Panc1 (cell line): ENCODE data around the gene NOTCH3. TPM values are rescaled to one million over a fixed set of nuclear protein-coding genes. Genes with fewer than 3 reads are reported as not detected.

Experiments used
- ATAC-seq: fragments of 200-7000 bp; cut with Tn5 transposase; 2 replicates; pipeline ENCODE4 v1.9.1; 2020; ENCODE audit warnings: mild to moderate bottlenecking, moderate library complexity
- BruUV-seq: library from RNA; stranded (reverse); fragments of 400-500 nt; replicated peaks from 2 replicates; lab custom pipeline; 2021; lab: Mats Ljungman, UMichigan
- CTCF ChIA-PET: fragments of 300-600 bp; sonication (Branson Sonifier 250); formaldehyde crosslinking; loops from one replicate; lab custom pipeline; 2022; ENCODE audit warnings: antibody characterized with exemption; lab: Charles Lee
- POLR2A ChIA-PET: fragments of 300-600 bp; sonication (Branson Sonifier 250); formaldehyde crosslinking; loops from one replicate; lab custom pipeline; 2022; ENCODE audit warnings: antibody characterized with exemption; lab: Charles Lee
- DNase-seq: peaks from one replicate; pipeline ENCODE4 v3.0.0-alpha.2; 2010; ENCODE audit warnings: low read depth, low spot score
- H3K27ac ChIP-seq: 2 replicates; pipeline ENCODE4 v1.5.1; 2011; ENCODE audit warnings: mild to moderate bottlenecking, low read length, inconsistent platforms
- H3K27me3 ChIP-seq: fragments of 200-500 bp; sonication (Bioruptor generic); 2 replicates; pipeline ENCODE4 v1.6.0; 2014; ENCODE audit warnings: low read length, inconsistent platforms; ENCODE audit not compliant: control insufficient read depth, insufficient read depth
- H3K36me3 ChIP-seq: fragments of 200-500 bp; sonication (Bioruptor generic); 2 replicates; pipeline ENCODE4 v1.5.1; 2014; ENCODE audit warnings: inconsistent platforms, mild to moderate bottlenecking, low read length, moderate library complexity; ENCODE audit not compliant: control insufficient read depth, insufficient read depth
- H3K4me1 ChIP-seq: 2 replicates; pipeline ENCODE4 v1.5.1; 2011; ENCODE audit warnings: inconsistent platforms, mild to moderate bottlenecking, low read length, moderate library complexity; ENCODE audit not compliant: control insufficient read depth, insufficient read depth
- H3K4me3 ChIP-seq, 2 experiments: 2 replicates each; pipeline ENCODE4 v1.5.1; 2011 to 2012; ENCODE audit warnings: low read depth in 2 of 2, low read length in 2 of 2, mild to moderate bottlenecking in 2 of 2, inconsistent platforms in 1 of 2, moderate library complexity in 1 of 2
- H3K9me3 ChIP-seq: fragments of 200-500 bp; sonication (Bioruptor generic); 2 replicates; pipeline ENCODE4 v1.5.1; 2014; ENCODE audit warnings: low read depth, mild to moderate bottlenecking, inconsistent platforms, low read length, moderate library complexity; ENCODE audit not compliant: control insufficient read depth, insufficient read depth
- CTCF ChIP-seq: fragments of 450-650 bp; IDR thresholded peaks from 2 replicates; pipeline ENCODE4 v1.5.1; 2017; ENCODE audit warnings: mild to moderate bottlenecking
- POLR2AphosphoS5 ChIP-seq: IDR thresholded peaks from 2 replicates; pipeline ENCODE4 v1.6.1; 2012; ENCODE audit warnings: mild to moderate bottlenecking, low read depth, low read length, moderate library complexity
- REST ChIP-seq, 2 experiments: IDR thresholded peaks; 2 replicates each; pipeline ENCODE4 v1.6.1; 2011 to 2012; ENCODE audit warnings: low read depth in 2 of 2, control low read depth in 1 of 2, low read length in 1 of 2, mild to moderate bottlenecking in 1 of 2, moderate library complexity in 1 of 2; ENCODE audit not compliant: insufficient read depth in 1 of 2
- SIN3A ChIP-seq: IDR thresholded peaks from 2 replicates; pipeline ENCODE4 v1.6.1; 2012; ENCODE audit warnings: low read depth, mild to moderate bottlenecking, low read length, moderate library complexity, borderline replicate concordance; ENCODE audit not compliant: insufficient read depth
- TCF7L2 ChIP-seq: IDR thresholded peaks from 2 replicates; pipeline ENCODE4 v1.6.1; 2011; ENCODE audit warnings: mild to moderate bottlenecking, low read depth, low read length, inconsistent platforms
- in situ Hi-C: cut with HindIII; loops from 2 replicates; pipeline ENCODE4 v1.10.0; 2016; ENCODE audit warnings: low sequenced_read_pairs, low pct_unique_long_range_greater_than_20kb
- intact Hi-C: fragments of 100-400 bp; cut with micrococcal nuclease; formaldehyde crosslinking; loops from one replicate; pipeline ENCODE4 v1.10.0; 2022; ENCODE audit not compliant: unreplicated experiment
- total RNA-seq: library from RNA; stranded (reverse); gene quantifications from one replicate; pipeline ENCODE4 v1.2.1, GENCODE V29; 2021; ENCODE audit not compliant: unreplicated experiment

The NOTCH3 gene
- total RNA-seq, 1 experiment from 2014 or later, result 5.3 TPM

GRCh38 chr19:15218501-15218900 lies 17.7 kb upstream of the NOTCH3 start:
- BruUV-seq, result no TSS peak
- CTCF ChIA-PET, result no interaction called here
- DNase-seq (no peak), ATAC-seq (no peak)
- intact Hi-C loops, result no loop called here
- Histone ChIP-seq H3K4me3 (no peak overlapping the region), H3K27me3 (no peaks in the 10 kb centered on the region), H3K9me3 (no peaks in the 10 kb centered on the region), H3K27ac (no peak overlapping the region), H3K36me3 (no peaks in the 10 kb centered on the region), H3K4me1 (peaks cover 6% of the 10 kb centered on the region)
- TF ChIP-seq TCF7L2, result no peak
- TF ChIP-seq POLR2AphosphoS5, result no peak
- in situ Hi-C loops, result no loop called here
- POLR2A ChIA-PET, result no interaction called here

GRCh38 chr19:15216363-15216762 lies 15.6 kb upstream of the NOTCH3 start:
- Histone ChIP-seq H3K9me3 (no peaks in the 10 kb centered on the region), H3K4me1 (no peaks in the 10 kb centered on the region), H3K36me3 (no peaks in the 10 kb centered on the region), H3K27me3 (no peaks in the 10 kb centered on the region), H3K27ac (no peak overlapping the region), H3K4me3 (no peak overlapping the region)
- ATAC-seq (no peak), DNase-seq (no peak)
- TF ChIP-seq POLR2AphosphoS5, result no peak
- no peak for TF ChIP-seq REST (IDR thresholded peaks at IDR 0.05; ENCODE audit: insufficient read depth in 1 of 2, low read depth in 2 of 2, low read length in 1 of 2)
- TF ChIP-seq TCF7L2, result no peak
- TF ChIP-seq SIN3A, result no peak
- no peak for TF ChIP-seq CTCF
- CTCF ChIA-PET, result interaction anchor here (0.7 kb wide), 1 partner anchor 61 kb away, joined by 3 read pairs; no protein-coding TSS in a partner anchor
- POLR2A ChIA-PET, result no interaction called here
- intact Hi-C loops (no loop called here), in situ Hi-C loops (no loop called here)
- no TSS peak for BruUV-seq

- Histone ChIP-seq H3K4me3 (no peak overlapping the region), H3K9me3 (no peaks in the 10 kb centered on the region), H3K27me3 (no peaks in the 10 kb centered on the region), H3K27ac (no peak overlapping the region), H3K36me3 (no peaks in the 10 kb centered on the region), H3K4me1 (no peaks in the 10 kb centered on the region)
- BruUV-seq, result no TSS peak
- TF ChIP-seq REST (IDR thresholded peaks at IDR 0.05; ENCODE audit: insufficient read depth in 1 of 2, low read depth in 2 of 2, low read length in 1 of 2), result no peak
- TF ChIP-seq CTCF, result no peak
- TF ChIP-seq POLR2AphosphoS5, result no peak
- no peak for TF ChIP-seq TCF7L2
- TF ChIP-seq SIN3A, result no peak
- in situ Hi-C loops (no loop called here), intact Hi-C loops (no loop called here)
- DNase-seq (no peak), ATAC-seq (no peak)
- ChIA-PET POLR2A (interaction anchor here (0.5 to 0.7 kb wide), 2 partner anchors 190 to 219 kb away, joined by 4 read pairs; no protein-coding TSS in a partner anchor), CTCF (no interaction called here)
Observed at GRCh38 chr19:15213715-15214381, 13.1 kb upstream of the NOTCH3 start.
